Germinal center (tissue), 1 donor: ENCODE data around the gene NHSL1.

Experiments
- DNase-seq: peaks from one replicate; pipeline ENCODE4 v3.0.0; 2012; ENCODE audit warnings: mixed read lengths, low spot score

NHSL1 gene

GRCh38 chr6:138401960-138402837, 97.1 kb downstream of the NHSL1 start:
- DNase-seq: no peak

- DNase-seq: no peak
Observed at GRCh38 chr6:138400326-138400725, 99.0 kb downstream of the NHSL1 start.

DNA sequence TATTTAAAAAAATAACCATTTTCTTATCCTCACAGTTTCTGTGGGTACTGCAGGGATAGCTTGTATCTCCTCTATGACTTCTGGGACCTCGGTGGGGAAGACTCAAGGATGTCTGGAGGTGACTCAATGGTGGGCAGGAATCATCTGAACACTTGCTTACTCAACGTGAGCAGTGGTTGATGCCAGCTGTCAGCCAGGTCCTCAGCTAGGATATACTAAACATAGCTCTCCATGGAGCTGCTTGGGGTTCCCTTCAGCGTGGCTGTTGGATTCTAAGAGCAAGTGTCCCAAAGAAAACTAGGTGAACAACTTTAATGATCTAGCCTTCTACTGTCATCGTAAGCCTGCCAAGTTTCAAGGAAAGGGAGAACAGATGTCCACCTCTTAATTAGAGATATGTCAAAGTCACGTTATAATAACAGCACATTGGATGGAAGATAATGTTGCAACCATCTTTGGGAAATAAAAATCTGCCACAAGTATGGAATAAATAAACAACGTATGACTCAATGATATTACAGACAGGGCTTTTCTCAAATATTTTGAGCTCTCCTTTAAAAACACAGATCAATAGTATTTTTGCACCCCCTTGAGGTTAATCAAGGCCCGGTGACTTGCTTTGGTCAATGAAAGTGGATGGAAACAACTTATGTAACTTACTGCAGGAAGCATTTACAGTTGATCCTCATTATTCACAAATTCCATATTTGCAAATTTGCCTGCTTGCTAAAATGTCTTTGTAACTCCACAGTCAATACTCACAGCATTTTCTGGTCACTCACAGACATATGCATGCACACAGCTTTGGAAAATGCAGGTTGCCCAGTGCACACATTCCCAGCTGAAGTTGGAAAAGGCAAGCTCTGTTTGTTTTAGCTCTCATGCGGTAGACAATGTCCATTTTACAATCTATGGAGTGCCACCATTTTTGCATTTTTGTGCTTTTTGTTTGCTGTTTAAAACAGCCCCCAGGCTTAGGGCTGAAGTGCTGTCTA, 101.9 kb downstream of the NHSL1 start:
- DNase-seq: no peak

DNA sequence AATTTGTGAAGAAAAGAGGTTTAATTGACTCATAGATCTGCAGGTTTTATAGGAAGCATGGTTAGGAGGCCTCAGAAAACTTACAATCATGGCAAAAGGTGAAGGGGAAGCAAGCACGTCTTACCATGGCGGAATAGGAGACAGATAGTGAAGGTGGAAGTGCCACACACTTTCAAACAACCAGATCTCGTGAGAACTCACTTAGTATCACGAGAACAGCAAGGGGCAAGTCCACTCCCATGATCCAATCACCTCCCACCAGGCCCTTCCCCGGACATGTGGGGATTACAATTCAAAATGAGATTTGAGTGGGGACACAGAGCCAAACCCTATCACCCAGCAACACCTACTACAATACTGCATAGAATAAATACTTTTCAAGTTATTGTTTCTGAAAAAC, 102.6 kb downstream of the NHSL1 start:
- no peak for DNase-seq

DNA sequence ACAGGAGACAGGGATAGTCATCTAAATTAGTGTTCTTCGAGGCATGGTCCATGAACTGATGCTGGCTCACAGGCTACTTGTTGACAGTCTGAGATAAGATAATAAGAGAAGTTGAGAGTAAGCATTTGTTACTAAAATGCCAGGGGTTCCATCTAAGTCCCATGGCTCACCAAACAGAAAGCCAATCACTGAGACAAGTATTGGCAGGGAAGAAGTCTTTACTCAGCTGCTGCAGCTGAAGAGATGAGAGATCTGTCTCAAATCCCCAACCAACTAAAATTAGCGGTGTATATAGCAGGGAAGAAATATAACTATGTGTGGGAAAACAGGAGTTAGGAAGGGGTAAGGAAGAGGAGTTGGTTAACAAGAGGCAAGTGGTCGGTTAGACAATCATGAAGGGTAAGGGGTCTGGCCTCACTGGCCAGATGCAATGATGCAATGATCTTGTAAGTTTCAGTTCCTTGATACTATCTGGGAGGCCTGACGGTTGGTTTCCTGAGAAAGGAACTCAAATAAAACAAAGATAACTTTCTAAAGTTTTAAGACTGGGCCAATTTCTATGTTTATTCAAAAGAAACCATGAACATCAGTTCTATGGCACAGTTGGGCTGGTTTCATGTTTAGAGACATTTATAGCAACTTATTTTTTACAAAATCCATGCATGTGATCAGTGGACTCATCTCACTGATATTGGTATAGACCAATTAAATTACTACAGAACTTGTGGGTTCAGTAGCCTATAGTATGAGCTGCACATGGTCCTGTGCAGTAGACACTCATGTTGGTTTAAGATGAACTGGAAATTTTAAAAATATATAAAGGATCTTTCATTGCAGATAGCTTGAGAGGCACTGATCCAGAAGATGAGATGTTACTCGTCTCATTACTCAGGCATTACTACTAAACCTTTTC, 105.2 kb downstream of the NHSL1 start:
- no peak for DNase-seq

DNA sequence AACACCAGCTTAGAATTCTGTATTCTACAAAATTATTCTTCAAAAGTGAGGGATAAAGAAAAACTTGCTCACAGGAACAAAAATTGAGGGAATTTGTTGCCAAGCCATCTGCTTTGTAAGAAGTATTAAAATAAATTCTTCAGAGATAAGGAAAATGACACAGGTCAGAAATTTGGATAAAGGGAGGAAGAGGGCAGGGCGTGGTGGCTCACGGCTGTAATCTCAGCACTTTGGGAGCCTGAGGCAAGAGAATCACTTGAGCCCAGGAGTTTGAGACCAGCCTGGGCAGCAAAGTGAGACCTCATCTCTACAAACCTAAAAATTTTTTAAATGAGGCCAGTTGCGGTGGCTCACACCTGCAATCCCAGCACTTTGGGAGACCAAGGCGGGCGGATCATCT, 109.7 kb downstream of the NHSL1 start:
- DNase-seq: no peak

GRCh38 chr6:138387577-138388368, 111.5 kb downstream of the NHSL1 start:
- DNase-seq: no peak

- DNase-seq: no peak
Observed at GRCh38 chr6:138386897-138387296, 112.4 kb downstream of the NHSL1 start.

- DNase-seq: no peak
Observed at GRCh38 chr6:138383776-138384175, 115.5 kb downstream of the NHSL1 start.

DNA sequence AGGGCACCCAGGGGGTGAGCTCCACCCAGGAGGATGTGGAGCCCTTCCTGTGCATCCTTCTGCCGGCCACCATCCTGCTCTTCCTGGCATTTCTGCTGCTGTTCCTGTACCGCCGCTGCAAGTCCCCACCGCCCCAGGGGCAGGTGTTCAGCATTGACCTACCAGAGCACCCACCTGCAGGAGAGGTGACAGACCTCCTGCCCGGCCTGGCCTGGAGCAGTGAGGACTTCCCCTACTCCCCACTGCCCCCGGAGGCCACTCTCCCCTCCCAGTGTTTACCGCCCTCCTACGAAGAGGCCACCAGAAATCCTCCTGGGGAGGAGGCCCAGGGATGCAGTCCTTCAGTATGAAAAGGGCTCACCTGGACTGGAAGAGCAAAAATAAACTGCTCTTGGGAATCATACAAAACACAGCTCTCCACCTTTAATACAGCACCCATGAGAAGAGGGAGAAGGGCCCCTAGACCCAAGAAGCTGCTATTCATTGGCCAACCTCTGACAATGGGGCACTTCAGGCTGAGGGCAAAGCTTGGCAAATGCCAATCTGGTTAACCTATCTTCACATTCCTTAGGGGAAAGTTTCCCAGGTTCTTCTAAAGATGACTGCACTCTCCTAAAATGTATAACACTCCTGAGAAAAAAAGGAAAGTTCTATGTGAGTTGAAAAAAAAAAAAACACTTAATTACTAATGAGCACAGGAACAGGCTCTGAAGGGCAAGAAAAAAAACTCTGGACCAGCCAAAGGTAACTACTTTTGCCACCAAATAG, 116.6 kb downstream of the NHSL1 start:
- DNase-seq: no peak

DNA sequence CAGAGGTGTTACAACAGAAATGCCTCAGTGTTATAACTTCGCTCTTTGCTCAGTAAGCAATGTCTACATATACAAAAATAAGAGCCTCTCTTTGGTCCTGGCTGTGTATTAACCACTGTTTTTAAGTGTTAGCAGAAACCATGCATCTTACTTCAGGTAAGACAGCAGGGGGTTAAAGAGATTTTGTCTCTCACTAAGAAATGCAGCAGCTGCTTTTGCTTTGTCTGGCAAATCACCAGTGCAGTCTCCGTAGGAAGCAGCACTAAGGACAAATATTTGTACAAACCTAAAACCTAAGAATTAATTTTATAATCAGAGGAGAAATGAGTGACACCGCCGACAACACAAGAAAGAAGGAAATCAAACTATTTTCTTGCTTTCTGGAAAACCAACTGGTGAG, 120.8 kb downstream of the NHSL1 start:
- DNase-seq: no peak

- DNase-seq: no peak
Observed at GRCh38 chr6:138377844-138378243, 121.5 kb downstream of the NHSL1 start, which contains the start of gene SMIM28. Gene SMIM28, plus strand, starts transcription at chr6:138377905. Its CDS starts 168 bp downstream, at chr6:138378073.

DNA sequence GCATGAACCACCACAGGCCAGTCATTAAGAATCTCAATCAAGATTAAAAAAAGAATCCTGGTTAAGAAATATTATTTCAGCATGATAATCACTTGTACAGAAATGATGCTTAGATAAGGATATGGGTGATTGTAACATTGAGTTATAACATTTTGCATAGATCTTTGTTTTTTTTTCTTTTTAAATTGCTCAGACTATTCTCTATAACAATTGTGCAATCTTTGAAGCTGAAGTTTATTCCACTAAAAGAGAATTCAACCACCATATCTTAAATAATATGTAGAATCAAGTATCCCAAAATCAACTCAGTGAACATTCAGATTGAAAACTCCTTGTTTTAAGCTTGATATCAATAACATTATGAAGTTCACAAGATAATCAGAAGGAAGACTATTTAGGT, 122.3 kb downstream of the NHSL1 start:
- no peak for DNase-seq

- no peak for DNase-seq
Observed at GRCh38 chr6:138374815-138375214, 124.5 kb downstream of the NHSL1 start.

- no peak for DNase-seq
Observed at GRCh38 chr6:138374230-138374629, 125.1 kb downstream of the NHSL1 start.

DNA sequence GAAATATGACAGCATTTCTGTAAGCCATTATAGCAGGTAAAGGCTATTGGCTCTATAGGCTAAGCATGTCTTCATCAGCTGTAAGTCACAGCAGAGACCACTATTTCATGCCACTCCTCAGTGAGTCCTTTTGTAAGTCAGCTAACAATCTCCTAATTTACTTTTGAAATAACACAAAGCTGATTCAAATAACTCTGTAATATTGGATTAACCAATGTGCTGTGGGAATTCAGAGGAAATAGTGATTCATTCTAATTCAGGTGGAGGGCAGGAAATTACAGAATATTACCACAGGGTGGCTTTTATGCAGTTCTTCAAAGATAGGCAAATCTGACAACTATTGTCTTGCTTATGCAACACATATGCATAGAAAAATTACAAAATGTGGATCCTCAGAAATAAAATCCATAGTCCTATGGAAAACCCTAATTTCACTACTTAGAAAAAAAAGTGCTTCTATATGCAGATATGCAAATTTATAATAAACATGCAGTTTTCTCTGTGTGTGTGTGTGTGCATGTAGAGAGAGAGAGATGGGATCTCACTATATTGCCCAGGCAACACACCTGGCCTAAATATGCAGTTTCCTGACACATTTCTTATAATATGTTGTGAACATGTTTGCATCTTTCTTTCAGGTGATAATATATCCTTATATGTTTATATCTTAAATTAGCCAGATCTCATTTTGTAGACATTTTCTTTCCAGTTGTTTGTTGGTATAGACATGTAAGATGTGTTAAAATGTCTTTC, 126.4 kb downstream of the NHSL1 start:
- no peak for DNase-seq
